Mesendoderm (in vitro differentiated cells): ENCODE measurements around the gene SH3BP4.

Experiments
- DNase-seq: peaks from one replicate; pipeline ENCODE4 v3.0.0; 2013
- H2AK5ac ChIP-seq: 2 replicates; pipeline ENCODE4 v1.6.1; 2013; ENCODE audit warnings: low read length, inconsistent platforms
- H2BK120ac ChIP-seq: 2 replicates; pipeline ENCODE4 v1.6.1; 2013; ENCODE audit warnings: low read depth, mild to moderate bottlenecking, low read length, moderate library complexity, mixed read lengths
- H2BK15ac ChIP-seq: replicated peaks from 2 replicates; pipeline ENCODE4 v1.6.1; 2013; ENCODE audit warnings: low read depth, mild to moderate bottlenecking, moderate library complexity
- H2BK5ac ChIP-seq: 2 replicates; pipeline ENCODE4 v1.6.1; 2013; ENCODE audit warnings: low read length, inconsistent platforms
- H3K18ac ChIP-seq: 2 replicates; pipeline ENCODE4 v1.6.1; 2013; ENCODE audit warnings: mild to moderate bottlenecking, low read length, mixed read lengths
- H3K23ac ChIP-seq: one replicate; pipeline ENCODE4 v1.6.1; 2013; ENCODE audit warnings: low read length
- H3K27ac ChIP-seq: 2 replicates; pipeline ENCODE4 v1.5.1; 2013; ENCODE audit warnings: low read depth, mild to moderate bottlenecking, inconsistent platforms, low read length, moderate library complexity
- H3K27me3 ChIP-seq: 2 replicates; pipeline ENCODE4 v1.6.1; 2013; ENCODE audit warnings: low read length, control low read depth, mild to moderate bottlenecking, inconsistent platforms; ENCODE audit not compliant: insufficient read depth, poor library complexity
- H3K36me3 ChIP-seq: 2 replicates; pipeline ENCODE4 v1.6.1; 2013; ENCODE audit warnings: low read length, inconsistent platforms; ENCODE audit not compliant: control insufficient read depth, insufficient read depth
- H3K4ac ChIP-seq: one replicate; pipeline ENCODE4 v1.6.1; 2013; ENCODE audit warnings: low read depth, mild to moderate bottlenecking, low read length, moderate library complexity
- H3K4me1 ChIP-seq: 2 replicates; pipeline ENCODE4 v1.6.1; 2013; ENCODE audit warnings: low read depth, low read length, inconsistent platforms; ENCODE audit not compliant: control insufficient read depth
- H3K4me2 ChIP-seq: 2 replicates; pipeline ENCODE4 v1.6.1; 2013; ENCODE audit warnings: low read length
- H3K4me3 ChIP-seq: 2 replicates; pipeline ENCODE4 v1.5.1; 2013; ENCODE audit warnings: mild to moderate bottlenecking, low read length
- H3K56ac ChIP-seq: one replicate; pipeline ENCODE4 v1.6.1; 2013; ENCODE audit warnings: low read length
- H3K79me1 ChIP-seq: 2 replicates; pipeline ENCODE4 v1.6.1; 2013; ENCODE audit warnings: low read length, inconsistent platforms
- H3K79me2 ChIP-seq: 2 replicates; pipeline ENCODE4 v1.6.1; 2013; ENCODE audit warnings: mild to moderate bottlenecking, low read length; ENCODE audit not compliant: control insufficient read depth, insufficient read depth
- H3K9ac ChIP-seq: 2 replicates; pipeline ENCODE4 v1.6.1; 2013; ENCODE audit warnings: low read length, inconsistent platforms
- H4K5ac ChIP-seq: one replicate; pipeline ENCODE4 v1.6.1; 2013; ENCODE audit warnings: low read length
- H4K8ac ChIP-seq: one replicate; pipeline ENCODE4 v1.6.1; 2013; ENCODE audit warnings: low read depth, mild to moderate bottlenecking, control low read depth, low read length, moderate library complexity
- WGBS: extraction: QIAGEN DNeasy Blood & Tissue Kit; methylation state at CpG from one replicate; pipeline ENCODE4 v1.1.7; 2013; ENCODE audit warnings: low lambda C conversion rate, missing lambda C conversion rate; ENCODE audit not compliant: insufficient coverage; ENCODE audit errors: extremely low coverage; 5-methylcytosine and 5-hydroxymethylcytosine counted together

The SH3BP4 gene

DNA sequence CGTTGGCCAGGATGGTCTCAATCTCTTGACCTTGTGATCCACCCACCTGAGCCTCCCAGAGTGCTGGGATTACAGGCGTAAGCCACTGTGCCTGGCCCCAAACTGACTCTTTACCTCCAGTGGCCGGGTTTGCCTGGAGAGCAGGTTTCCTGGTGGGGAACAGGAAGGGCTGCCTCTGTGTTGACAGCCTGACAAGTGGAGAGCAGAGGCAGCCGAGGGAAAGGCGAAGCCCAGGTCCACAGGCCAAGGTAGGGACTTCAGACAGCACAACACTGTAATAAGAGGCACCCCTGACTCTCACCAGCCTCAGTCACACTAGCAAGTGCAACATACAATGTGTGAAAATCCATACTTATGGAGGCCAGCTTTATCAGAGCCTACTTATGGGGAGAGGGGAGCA lies 16.5 kb upstream of the SH3BP4 start:
- no peak overlapping the region for H3K56ac ChIP-seq
- no peak overlapping the region for H3K18ac ChIP-seq
- no peak overlapping the region for H3K23ac ChIP-seq
- peaks cover 3% of the 10 kb centered on the region for H3K4me1 ChIP-seq
- no peaks in the 10 kb centered on the region for H3K79me2 ChIP-seq
- H3K4me2 ChIP-seq, result no peak overlapping the region
- no peak overlapping the region for H4K8ac ChIP-seq
- H3K4me3 ChIP-seq, result no peak overlapping the region
- WGBS, result no CpG with 5 or more reads among the region's 5 CpGs
- H2BK15ac ChIP-seq, result no peak overlapping the region
- no peaks in the 10 kb centered on the region for H3K79me1 ChIP-seq
- H2AK5ac ChIP-seq, result no peak overlapping the region
- H2BK5ac ChIP-seq, result no peak overlapping the region
- DNase-seq, result no peak
- no peak overlapping the region for H3K27ac ChIP-seq
- H4K5ac ChIP-seq, result no peak overlapping the region
- no peak overlapping the region for H3K4ac ChIP-seq
- no peak overlapping the region for H2BK120ac ChIP-seq
- no peaks in the 10 kb centered on the region for H3K27me3 ChIP-seq
- H3K9ac ChIP-seq, result no peak overlapping the region
- no peaks in the 10 kb centered on the region for H3K36me3 ChIP-seq

DNA sequence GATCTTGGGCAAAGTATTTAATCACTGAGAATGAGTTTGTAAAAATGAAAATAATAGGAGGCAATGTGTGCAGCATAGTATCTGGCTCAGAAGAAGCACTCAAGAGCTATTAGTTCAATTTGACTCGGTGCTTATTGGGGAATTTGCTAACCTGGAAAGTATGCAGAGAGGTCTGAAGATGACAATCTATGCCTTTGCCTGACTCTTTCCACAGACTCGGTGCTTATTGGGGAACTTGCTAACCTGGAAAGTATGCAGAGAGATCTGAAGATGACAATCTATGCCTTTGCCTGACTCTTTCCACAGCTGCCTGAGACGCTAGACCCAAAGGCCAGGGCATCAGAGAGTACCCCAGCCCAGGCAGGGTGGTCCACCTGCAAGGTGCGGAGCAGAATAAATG lies 12.2 kb upstream of the SH3BP4 start:
- Histone ChIP-seq H3K4me3 (no peak overlapping the region), H3K27me3 (no peaks in the 10 kb centered on the region), H3K36me3 (no peaks in the 10 kb centered on the region), H3K4ac (no peak overlapping the region), H2BK5ac (no peak overlapping the region), H4K8ac (no peak overlapping the region), H3K79me1 (no peaks in the 10 kb centered on the region), H3K56ac (no peak overlapping the region), H3K27ac (no peak overlapping the region), H3K9ac (no peak overlapping the region), H3K79me2 (no peaks in the 10 kb centered on the region), H2BK15ac (no peak overlapping the region), H4K5ac (no peak overlapping the region), H3K18ac (no peak overlapping the region), H2BK120ac (no peak overlapping the region), H3K23ac (no peak overlapping the region), H3K4me2 (no peak overlapping the region), H2AK5ac (no peak overlapping the region), H3K4me1 (no peaks in the 10 kb centered on the region)
- DNase-seq, result no peak
- WGBS, result no CpG with 5 or more reads among the region's 4 CpGs

DNA sequence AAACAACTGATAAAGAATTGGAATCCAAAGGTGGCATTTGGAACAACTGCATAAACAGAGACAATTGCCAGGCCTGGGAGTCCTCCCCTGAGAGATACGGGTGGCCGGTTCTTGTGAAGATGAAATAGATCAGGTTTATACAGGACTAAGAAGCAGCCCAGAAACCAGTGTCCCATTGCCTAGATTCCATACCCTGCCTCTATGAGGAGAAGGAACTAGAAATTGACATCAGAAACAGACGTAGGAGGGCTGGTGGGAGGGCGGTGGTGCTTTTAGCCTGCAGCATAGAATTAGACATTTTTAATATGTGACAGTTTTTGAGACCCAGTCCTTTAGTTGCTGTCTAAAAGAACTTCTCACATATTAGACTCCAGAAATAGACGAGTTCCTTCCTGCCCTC lies 11.8 kb upstream of the SH3BP4 start:
- Histone ChIP-seq H4K5ac (no peak overlapping the region), H3K36me3 (no peaks in the 10 kb centered on the region), H3K56ac (no peak overlapping the region), H3K18ac (no peak overlapping the region), H3K4me3 (no peak overlapping the region), H3K23ac (no peak overlapping the region), H2BK5ac (no peak overlapping the region), H3K4me2 (no peak overlapping the region), H2AK5ac (no peak overlapping the region), H3K79me1 (no peaks in the 10 kb centered on the region), H3K27ac (no peak overlapping the region), H3K27me3 (no peaks in the 10 kb centered on the region), H4K8ac (no peak overlapping the region), H2BK15ac (no peak overlapping the region), H3K9ac (no peak overlapping the region), H3K79me2 (no peaks in the 10 kb centered on the region), H3K4me1 (no peaks in the 10 kb centered on the region), H2BK120ac (no peak overlapping the region), H3K4ac (no peak overlapping the region)
- no CpG with 5 or more reads among the region's 5 CpGs for WGBS
- DNase-seq, result no peak

DNA sequence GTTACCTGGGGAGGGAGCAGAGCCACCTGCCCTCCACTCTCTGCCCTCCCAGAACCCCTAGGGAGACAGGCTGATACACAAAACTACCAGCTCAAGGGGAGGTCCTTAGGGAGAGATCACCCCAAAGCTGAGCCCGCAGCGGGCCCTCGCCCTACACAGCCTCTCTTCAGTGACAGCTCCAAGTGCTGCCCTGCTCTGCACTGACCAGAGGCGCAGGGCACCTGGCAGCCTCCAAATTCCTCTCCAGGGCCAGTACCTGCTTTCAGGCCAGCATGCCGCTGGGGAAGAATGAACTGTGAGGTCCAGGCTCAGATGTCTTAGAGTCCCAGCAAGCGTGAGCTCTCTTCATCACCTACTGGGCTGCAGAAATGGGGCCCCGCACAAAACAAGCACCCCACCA lies 11.3 kb upstream of the SH3BP4 start:
- no peak overlapping the region for H2BK15ac ChIP-seq
- DNase-seq, result no peak
- no peak overlapping the region for H4K8ac ChIP-seq
- H3K79me1 ChIP-seq, result no peaks in the 10 kb centered on the region
- no peak overlapping the region for H3K27ac ChIP-seq
- H2BK5ac ChIP-seq, result no peak overlapping the region
- no peak overlapping the region for H3K4ac ChIP-seq
- no peak overlapping the region for H2BK120ac ChIP-seq
- no peaks in the 10 kb centered on the region for H3K4me1 ChIP-seq
- no peak overlapping the region for H3K56ac ChIP-seq
- H3K9ac ChIP-seq, result no peak overlapping the region
- no CpG with 5 or more reads among the region's 7 CpGs for WGBS
- H3K23ac ChIP-seq, result no peak overlapping the region
- no peaks in the 10 kb centered on the region for H3K36me3 ChIP-seq
- no peak overlapping the region for H3K4me2 ChIP-seq
- no peaks in the 10 kb centered on the region for H3K79me2 ChIP-seq
- no peak overlapping the region for H2AK5ac ChIP-seq
- no peak overlapping the region for H4K5ac ChIP-seq
- no peak overlapping the region for H3K4me3 ChIP-seq
- no peaks in the 10 kb centered on the region for H3K27me3 ChIP-seq
- no peak overlapping the region for H3K18ac ChIP-seq

DNA sequence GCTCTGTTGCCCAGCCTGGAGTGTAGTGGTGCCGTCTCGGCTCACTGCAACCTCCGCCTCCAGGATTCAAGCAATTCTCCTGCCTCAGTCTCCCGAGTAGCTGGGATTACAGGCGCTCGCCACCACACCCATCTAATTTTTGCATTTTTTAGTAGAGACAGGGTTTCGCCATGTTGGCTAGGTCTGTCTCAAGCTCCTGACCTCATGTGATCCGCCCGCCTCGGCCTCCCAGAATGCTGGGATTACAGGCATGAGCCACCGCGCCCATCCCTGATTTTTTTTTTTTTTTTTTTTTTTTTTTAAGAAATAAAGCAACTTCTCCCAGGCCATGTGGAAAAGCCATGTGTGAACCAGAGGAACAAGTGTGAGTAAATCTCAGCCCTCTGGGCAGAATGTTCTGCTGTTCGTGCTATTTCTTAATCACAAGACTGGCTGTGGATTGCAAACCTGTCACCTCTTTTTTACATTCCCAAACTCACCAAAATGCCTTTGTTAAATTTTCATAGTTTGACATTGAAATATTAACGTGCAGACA lies 6.4 kb upstream of the SH3BP4 start:
- Histone ChIP-seq H4K8ac (no peak overlapping the region), H2AK5ac (no peak overlapping the region), H3K4me2 (no peak overlapping the region), H3K23ac (no peak overlapping the region), H3K4me1 (no peaks in the 10 kb centered on the region), H3K79me2 (no peaks in the 10 kb centered on the region), H3K4ac (no peak overlapping the region), H3K27me3 (no peaks in the 10 kb centered on the region), H2BK5ac (no peak overlapping the region), H3K27ac (no peak overlapping the region), H2BK120ac (no peak overlapping the region), H2BK15ac (no peak overlapping the region), H3K4me3 (no peak overlapping the region), H3K18ac (no peak overlapping the region), H3K9ac (no peak overlapping the region), H4K5ac (no peak overlapping the region), H3K36me3 (no peaks in the 10 kb centered on the region), H3K56ac (no peak overlapping the region), H3K79me1 (no peaks in the 10 kb centered on the region)
- WGBS, result no CpG with 5 or more reads among the region's 14 CpGs
- DNase-seq, result no peak

DNA sequence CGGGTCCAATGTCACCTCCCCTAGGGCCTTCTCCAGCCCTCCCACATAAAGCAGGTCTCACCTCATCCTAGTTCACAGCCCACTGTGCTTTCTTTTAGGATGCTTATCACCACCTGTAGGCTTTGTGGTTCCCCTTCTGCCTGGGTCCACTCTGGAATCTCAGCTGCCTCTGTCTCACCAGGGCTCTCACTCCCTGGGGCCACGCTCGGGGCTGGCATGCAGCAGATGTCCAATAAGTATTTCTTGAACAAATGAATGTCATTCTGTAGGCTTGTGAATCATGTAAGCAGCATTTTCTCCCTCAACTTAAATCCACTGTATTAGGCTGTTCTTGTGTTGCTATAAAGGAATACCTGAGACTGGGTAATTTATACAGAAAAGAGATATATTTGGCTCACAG lies 4.3 kb upstream of the SH3BP4 start:
- H3K18ac ChIP-seq, result no peak overlapping the region
- H3K4me1 ChIP-seq, result no peaks in the 10 kb centered on the region
- H3K36me3 ChIP-seq, result no peaks in the 10 kb centered on the region
- no peak overlapping the region for H3K27ac ChIP-seq
- no CpG with 5 or more reads among the region's 3 CpGs for WGBS
- no peak overlapping the region for H3K4me3 ChIP-seq
- H3K23ac ChIP-seq, result no peak overlapping the region
- no peak overlapping the region for H3K56ac ChIP-seq
- H2BK5ac ChIP-seq, result no peak overlapping the region
- no peak overlapping the region for H2BK120ac ChIP-seq
- H3K27me3 ChIP-seq, result no peaks in the 10 kb centered on the region
- no peak overlapping the region for H4K5ac ChIP-seq
- H3K4ac ChIP-seq, result no peak overlapping the region
- H3K9ac ChIP-seq, result no peak overlapping the region
- no peak overlapping the region for H4K8ac ChIP-seq
- no peak overlapping the region for H2AK5ac ChIP-seq
- H2BK15ac ChIP-seq, result no peak overlapping the region
- H3K79me1 ChIP-seq, result no peaks in the 10 kb centered on the region
- DNase-seq, result no peak
- H3K79me2 ChIP-seq, result peaks cover 1% of the 10 kb centered on the region
- no peak overlapping the region for H3K4me2 ChIP-seq
